GM18867 (cell line): ENCODE data around the gene AQP5.

Experiments used
- ATAC-seq: cut with Tn5 transposase; IDR thresholded peaks from one replicate; pipeline ENCODE4 v1.9.1; 2021; ENCODE audit warnings: mild to moderate bottlenecking, moderate library complexity; ENCODE audit not compliant: unreplicated experiment

The AQP5 gene

GRCh38 chr12:49961111-49961922 lies at the start of gene AQP5:
Gene AQP5 (plus strand): TSS chr12:49961872. CDS start chr12:49962018, 146 bp downstream.
- no peak for ATAC-seq

- no peak for ATAC-seq
These were observed 49.1 kb upstream of the AQP5 start for GRCh38 chr12:49912345-49913255.

DNA sequence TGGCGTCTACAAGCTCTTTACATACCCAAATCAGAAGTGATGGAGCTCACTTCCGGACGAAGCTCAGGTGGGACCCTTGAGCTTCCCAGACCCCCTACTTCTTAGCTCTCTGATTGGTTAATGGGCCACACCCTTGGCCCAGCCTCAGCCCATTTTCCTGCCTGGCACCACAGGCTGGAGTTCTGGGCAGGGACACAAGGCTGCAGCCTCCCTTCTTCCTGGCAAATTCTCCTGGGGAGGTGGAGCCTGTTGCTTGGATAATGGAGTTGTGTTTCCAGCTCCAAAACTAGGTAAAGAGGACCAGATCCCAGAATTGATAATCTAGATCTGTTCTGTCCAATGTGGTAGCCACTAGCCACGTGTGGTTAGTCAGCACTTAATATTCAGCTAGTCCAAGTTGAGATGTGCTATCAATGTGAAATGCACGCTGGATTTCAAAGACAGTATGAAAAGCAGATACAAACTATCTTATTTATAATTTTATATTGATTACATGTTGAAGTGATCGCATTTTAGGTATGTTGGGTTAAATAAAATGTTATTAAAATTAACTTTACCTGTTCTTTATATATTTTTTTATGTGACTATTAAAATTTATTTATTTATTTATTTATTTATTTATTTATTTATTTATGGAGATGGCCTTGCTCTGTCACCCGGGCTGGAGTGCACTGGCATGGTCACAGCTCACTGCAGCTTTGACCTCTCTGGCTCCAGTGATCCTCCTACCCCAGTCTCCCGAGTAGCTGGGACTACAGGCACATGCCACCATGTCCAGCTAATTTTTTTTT lies 45.3 kb upstream of the AQP5 start:
- no peak for ATAC-seq

DNA sequence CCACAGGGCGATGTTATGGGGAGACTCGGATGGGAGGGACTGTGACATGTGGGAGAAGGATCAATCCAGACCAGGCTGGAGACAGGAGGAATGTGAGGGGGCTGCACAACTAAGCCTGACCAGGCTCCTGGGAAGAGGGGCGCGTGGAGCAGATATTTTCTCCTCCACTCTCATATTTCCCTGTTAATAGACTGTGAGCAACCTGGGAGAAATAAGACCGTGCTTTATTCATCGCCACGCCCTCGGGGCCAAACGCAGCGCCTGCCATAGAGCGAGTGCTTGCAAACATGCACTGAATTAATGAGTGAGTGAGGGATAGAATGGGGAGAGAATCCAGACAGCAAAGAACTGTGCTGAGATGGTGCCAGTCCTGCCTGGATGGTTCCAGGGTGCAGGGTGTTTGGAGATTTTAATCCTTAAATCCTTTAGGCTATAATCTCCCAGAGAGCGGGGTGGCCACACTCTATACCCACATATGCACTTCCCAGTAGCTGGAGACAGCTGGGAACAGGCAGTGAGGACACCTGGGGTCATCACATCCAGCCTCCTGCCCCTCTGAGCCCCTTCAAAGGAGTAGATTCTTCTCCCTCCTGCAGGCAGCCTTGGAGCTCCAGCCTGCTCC lies 44.4 kb upstream of the AQP5 start:
- ATAC-seq = no peak

- ATAC-seq = no peak
These were observed 43.9 kb upstream of the AQP5 start for GRCh38 chr12:49917788-49918173.

DNA sequence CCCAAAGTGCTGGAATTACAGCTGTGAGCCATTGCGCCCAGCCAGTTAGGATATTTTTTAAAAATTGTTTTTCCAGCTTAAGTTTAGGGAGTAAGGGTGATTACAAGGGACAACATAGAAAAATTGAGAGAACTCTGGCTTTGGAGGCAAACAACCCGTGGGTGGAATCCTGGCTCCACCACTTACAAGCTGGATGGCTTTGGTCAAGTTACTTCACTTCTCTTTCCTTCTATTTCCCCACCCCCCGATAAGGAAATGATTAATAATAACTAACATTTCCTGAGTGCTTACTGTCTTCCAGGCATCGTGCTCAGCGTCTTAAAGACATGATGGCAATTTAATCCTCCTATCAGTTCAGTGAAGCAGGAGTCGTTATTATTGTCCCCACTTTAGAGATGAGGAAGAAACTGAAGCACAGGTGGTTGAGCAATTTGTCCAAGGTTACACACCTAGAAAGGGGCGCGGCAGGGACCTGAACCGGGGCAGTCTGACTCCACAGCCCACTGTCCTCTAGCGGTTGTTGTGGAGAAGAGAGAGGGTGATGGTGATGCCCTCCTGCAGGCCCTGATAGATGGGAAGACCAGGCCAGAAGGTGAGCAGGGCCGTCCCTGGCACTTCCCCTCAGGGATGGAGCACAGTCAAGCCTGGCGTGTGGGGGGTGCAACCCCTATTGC lies 41.3 kb upstream of the AQP5 start:
- no peak for ATAC-seq

GRCh38 chr12:49920915-49921286 lies 40.8 kb upstream of the AQP5 start:
- ATAC-seq = no peak

- ATAC-seq = no peak
These were observed 40.4 kb upstream of the AQP5 start for GRCh38 chr12:49921299-49921698.

GRCh38 chr12:49921936-49922335 lies 39.7 kb upstream of the AQP5 start:
- ATAC-seq = no peak

- no peak for ATAC-seq
These were observed 39.2 kb upstream of the AQP5 start for GRCh38 chr12:49922349-49923034.

- no peak for ATAC-seq
These were observed 38.5 kb upstream of the AQP5 start for GRCh38 chr12:49923035-49923644.

DNA sequence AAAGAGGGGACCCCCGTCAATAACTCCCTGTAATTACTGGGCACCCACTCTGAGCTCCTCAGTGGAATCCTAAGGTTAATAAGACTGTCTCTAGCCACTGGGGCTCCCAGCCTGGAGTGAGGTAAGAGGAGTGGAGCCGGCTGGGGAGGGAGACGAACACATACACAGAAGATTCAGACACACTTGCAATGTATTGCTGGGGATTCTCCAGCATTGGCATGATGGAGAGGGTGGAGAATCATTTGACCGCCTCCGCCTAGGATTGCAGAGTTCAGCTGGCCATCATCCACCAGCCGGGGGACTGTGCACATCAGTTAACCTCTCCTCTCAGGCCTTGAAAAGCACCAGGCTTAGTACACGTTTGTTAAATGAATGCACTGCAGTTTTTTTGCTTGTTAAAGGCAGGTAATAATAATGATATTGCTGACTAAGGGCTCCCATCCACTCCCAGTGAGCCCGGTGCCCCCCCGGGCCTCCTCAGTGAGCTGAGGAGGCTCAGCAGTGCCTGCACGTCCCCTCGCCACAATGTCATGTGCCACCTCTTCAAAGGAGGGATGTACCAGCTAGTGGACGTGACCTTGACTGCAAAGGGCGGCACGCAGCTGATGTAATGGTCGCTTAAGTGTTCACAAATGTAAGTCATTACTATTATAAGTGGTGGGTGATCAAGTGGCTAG lies 37.7 kb upstream of the AQP5 start:
- ATAC-seq = no peak

DNA sequence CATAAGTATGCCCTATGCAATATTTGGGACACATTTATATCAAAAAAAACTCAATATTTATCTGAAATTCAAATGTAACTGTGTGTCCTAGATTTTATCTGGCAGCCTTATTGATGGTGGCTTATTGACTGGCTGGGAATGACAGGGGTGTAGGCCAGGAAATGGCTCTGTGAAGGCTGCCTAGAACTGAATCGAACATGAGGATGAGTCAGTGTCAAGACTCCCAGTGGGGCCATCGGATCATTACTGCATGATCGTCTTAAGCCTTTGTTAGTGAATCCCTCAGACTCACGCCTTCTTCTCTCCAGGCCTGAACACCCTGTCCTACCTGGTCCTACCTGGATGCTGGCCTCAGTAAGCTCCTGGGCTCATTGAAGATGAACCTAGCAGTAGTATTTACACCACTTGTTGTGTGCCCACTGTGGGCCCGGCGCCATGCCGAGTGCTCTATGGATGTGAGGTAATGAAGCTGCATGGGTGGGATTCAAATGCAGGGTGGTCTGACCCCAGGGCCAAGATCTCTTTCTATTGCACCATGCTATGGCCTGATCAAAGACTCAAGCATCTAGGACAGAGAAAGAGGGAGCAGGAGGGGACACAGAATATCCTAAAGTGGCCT lies 36.9 kb upstream of the AQP5 start:
- ATAC-seq = no peak

GRCh38 chr12:49925433-49926204 lies 36.1 kb upstream of the AQP5 start:
- ATAC-seq = no peak

DNA sequence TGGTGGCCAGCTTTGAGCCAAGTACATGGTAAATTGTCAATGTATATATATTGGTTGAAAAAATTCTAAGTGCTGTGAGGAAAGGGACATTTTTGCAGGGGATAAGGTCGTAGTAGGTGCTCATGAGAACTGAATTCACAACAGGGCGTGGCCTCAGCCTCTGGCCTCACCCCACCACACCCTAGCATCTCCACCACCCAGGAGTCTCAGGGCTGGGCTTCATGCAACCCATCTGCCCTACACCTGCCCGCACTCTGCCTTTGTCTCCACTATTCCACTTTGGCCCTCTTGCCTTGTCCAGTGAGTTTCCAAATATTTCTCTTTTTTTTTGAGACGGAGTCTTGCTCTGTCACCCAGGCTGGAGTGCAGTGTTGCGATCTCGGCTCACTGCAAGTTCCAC lies 33.2 kb upstream of the AQP5 start:
- ATAC-seq = no peak

GRCh38 chr12:49929581-49929980 lies 32.1 kb upstream of the AQP5 start:
- no peak for ATAC-seq

- ATAC-seq = no peak
These were observed 31.0 kb upstream of the AQP5 start for GRCh38 chr12:49930515-49931288.
